Esophagus muscularis mucosa (tissue), 4 donors: ENCODE results near the gene ATXN10. TPM values are rescaled to one million over a fixed set of nuclear protein-coding genes. Genes with fewer than 3 reads are reported as not detected.
"Not testable (repeated sequence)": the region's sequence is repeated elsewhere in the genome, so short reads cannot be mapped to it uniquely, and the experiment has no call there.

Source experiments
- DNase-seq: peaks from one replicate; pipeline ENCODE4 v3.0.0-alpha.2; 2017; ENCODE audit errors: extremely low spot score
- H3K27ac ChIP-seq, 4 donors: fragments of 200-600 bp; sonication (generic); replicated peaks in 1 of 4; 1 replicate in 3 of 4; 2 replicates in 1 of 4; pipeline ENCODE4 v1.5.1; 2016 to 2019; ENCODE audit warnings: mild to moderate bottlenecking in 1 of 4
- H3K27me3 ChIP-seq, 4 donors: fragments of 200-600 bp; sonication (generic); one replicate each; pipeline versions ENCODE4 v1.5.1 to v1.6.0; 2016 to 2019
- H3K36me3 ChIP-seq, 4 donors: fragments of 200-600 bp; sonication (generic); one replicate each; pipeline ENCODE4 v1.5.1; 2016 to 2019
- H3K4me1 ChIP-seq, 4 donors: fragments of 200-600 bp; sonication (generic); one replicate each; pipeline ENCODE4 v1.5.1; 2016 to 2019
- H3K4me3 ChIP-seq, 4 donors: fragments of 200-600 bp; sonication (generic); 1 replicate in 2 of 4; 2 replicates in 2 of 4; pipeline ENCODE4 v1.5.1; 2016 to 2019; ENCODE audit warnings: mild to moderate bottlenecking in 4 of 4, moderate library complexity in 1 of 4
- H3K9me3 ChIP-seq, 4 donors: fragments of 200-600 bp; sonication (generic); 1 replicate in 3 of 4; 2 replicates in 1 of 4; pipeline ENCODE4 v1.5.1; 2016 to 2019
- CTCF ChIP-seq, 3 experiments: fragments of 200-600 bp in 2 of 3; fragments of 450-650 bp in 1 of 3; sonication (generic) in 2 of 3; IDR thresholded peaks; one replicate each; pipeline ENCODE4 v1.5.1; 2017 to 2019; ENCODE audit warnings: antibody characterized with exemption in 3 of 3, mild to moderate bottlenecking in 2 of 3, moderate library complexity in 1 of 3
- EP300 ChIP-seq: sonication (generic); formaldehyde crosslinking; IDR thresholded peaks from one replicate; pipeline ENCODE4 v1.6.1; 2017; ENCODE audit warnings: antibody characterized with exemption
- POLR2A ChIP-seq: fragments of 450-650 bp; IDR thresholded peaks from one replicate; pipeline ENCODE4 v1.6.1; 2017; ENCODE audit warnings: antibody characterized with exemption, moderate library complexity, mild to moderate bottlenecking, low read depth
- POLR2AphosphoS5 ChIP-seq, 2 donors: sonication (generic); formaldehyde crosslinking; IDR thresholded peaks; one replicate each; pipeline ENCODE4 v1.6.1; 2017; ENCODE audit warnings: antibody characterized with exemption in 2 of 2
- WGBS: methylation state at CpG from one replicate; pipeline ENCODE4 v1.1.5; 2018; 5-methylcytosine and 5-hydroxymethylcytosine counted together
- intact Hi-C: fragments of 100-400 bp; cut with DNase I; formaldehyde crosslinking; loops from one replicate; pipeline ENCODE4 v1.15.1; 2023
- total RNA-seq, 4 donors: library from RNA; depleted of rRNA; stranded (reverse); fragments of >200 nt; gene quantifications; one replicate each; pipeline versions ENCODE4 v1.1.0 to v1.2.1, GENCODE V29; 2016

Gene ATXN10
- total RNA-seq, 4 donors from 2014 or later: 67.5 to 126 (median 91.2) TPM

DNA sequence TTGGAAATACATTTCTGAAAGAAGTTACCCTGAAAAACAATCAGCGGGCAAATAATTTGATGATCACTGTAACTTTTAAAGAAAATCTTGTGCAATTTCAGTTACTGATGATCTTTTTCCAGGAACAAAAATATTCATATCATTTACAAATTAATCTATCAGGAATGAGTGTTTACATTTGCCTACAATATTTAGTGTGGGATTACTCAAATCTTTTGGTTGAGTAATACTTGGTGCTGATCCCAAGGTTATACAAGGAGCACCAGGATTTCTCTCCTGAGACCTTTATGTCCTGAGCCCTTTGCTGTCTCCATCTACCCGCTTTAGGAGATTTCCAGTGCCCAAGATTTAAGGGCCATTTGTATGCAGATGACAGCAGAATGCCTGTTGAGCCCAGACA lies 116.1 kb downstream of the ATXN10 start:
- TF ChIP-seq POLR2AphosphoS5 (IDR thresholded peaks at IDR 0.05): no peak
- TF ChIP-seq EP300: no peak
- no peak for TF ChIP-seq CTCF (IDR thresholded peaks at IDR 0.05)
- no peak for TF ChIP-seq POLR2A
- Histone ChIP-seq H3K36me3 (no peaks in the 10 kb centered on the region), H3K4me1 (peaks cover 18 to 48% (median 41%) of the 10 kb centered on the region in 4 donors), H3K27ac (no peak overlapping the region), H3K4me3 (no peak overlapping the region), H3K9me3 (no peaks in the 10 kb centered on the region), H3K27me3 (no peaks in the 10 kb centered on the region)
- 73% methylated on average over 2 of the region's 2 CpGs for WGBS
- intact Hi-C loops: no loop called here
- no peak for DNase-seq

GRCh38 chr22:45788522-45788921 lies 116.9 kb downstream of the ATXN10 start:
- TF ChIP-seq POLR2AphosphoS5 (IDR thresholded peaks at IDR 0.05): no peak
- no peak for TF ChIP-seq CTCF (IDR thresholded peaks at IDR 0.05)
- no peak for TF ChIP-seq POLR2A
- no peak for TF ChIP-seq EP300
- 97% methylated on average over 8 of the region's 8 CpGs for WGBS
- no peak overlapping the region for H3K4me3 ChIP-seq
- intact Hi-C loops: no loop called here
- H3K4me1 ChIP-seq: peaks cover 18 to 48% (median 41%) of the 10 kb centered on the region in 4 donors
- DNase-seq: no peak
- no peaks in the 10 kb centered on the region for H3K9me3 ChIP-seq
- peaks cover 0 to 7% (median under 1%) of the 10 kb centered on the region in 4 donors for H3K36me3 ChIP-seq
- no peak overlapping the region for H3K27ac ChIP-seq
- H3K27me3 ChIP-seq: no peaks in the 10 kb centered on the region

DNA sequence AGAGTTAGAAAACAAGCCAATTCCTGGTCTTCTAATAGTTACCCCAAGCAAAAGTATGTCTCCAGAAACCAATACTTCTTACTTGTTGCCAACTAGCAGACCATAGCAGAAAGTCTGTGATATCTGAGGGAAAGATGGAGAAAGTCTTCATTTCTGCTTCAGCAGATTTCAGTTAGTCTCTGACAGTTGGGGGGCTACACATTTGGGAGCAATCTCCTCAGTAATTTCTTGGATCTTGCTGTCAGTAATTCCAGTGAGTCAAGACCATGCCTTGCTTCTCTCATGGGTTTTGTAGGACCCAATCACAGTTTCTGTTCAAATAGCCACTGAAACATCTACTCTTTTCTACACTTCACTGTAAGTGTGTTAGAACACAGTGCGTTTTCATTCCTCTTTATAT lies 118.8 kb downstream of the ATXN10 start:
- WGBS: 95% methylated on average over 1 of the region's 1 CpG
- intact Hi-C loops: no loop called here
- no peak overlapping the region for H3K4me3 ChIP-seq

DNA sequence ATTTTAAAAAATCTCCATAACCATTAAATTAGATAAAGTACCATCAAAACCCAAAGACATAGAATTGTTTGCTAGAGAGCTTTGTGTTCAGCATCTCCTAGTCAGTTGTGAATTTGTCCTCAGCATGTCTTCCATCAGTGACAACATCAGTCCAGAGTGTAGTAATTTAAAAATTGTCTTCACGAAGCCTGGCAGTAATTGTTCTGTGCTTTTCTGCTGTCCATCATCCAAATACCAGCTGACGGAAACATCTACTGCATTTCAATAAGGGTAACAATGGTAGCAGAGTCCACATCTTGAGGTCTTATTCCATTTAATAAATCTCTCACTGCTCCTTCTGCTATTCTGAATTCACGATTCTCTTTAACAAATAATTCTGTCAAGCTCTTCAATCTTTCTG lies 121.5 kb downstream of the ATXN10 start:
- Histone ChIP-seq H3K9me3 (peaks cover 0 to 23% (median 18%) of the 10 kb centered on the region in 4 donors), H3K4me3 (no peak overlapping the region), H3K27ac (no peak overlapping the region), H3K4me1 (peaks cover 0 to 4% (median 1%) of the 10 kb centered on the region in 4 donors), H3K36me3 (peaks cover 3 to 25% (median 14%) of the 10 kb centered on the region in 4 donors), H3K27me3 (no peaks in the 10 kb centered on the region)
- WGBS: 90% methylated on average over 3 of the region's 3 CpGs
- no peak for TF ChIP-seq POLR2AphosphoS5 (IDR thresholded peaks at IDR 0.05)
- no peak for TF ChIP-seq EP300
- TF ChIP-seq POLR2A: no peak
- no peak for TF ChIP-seq CTCF (IDR thresholded peaks at IDR 0.05)
- intact Hi-C loops: no loop called here
- DNase-seq: no peak

More for the DNA sequence above, 118.8 kb downstream of the ATXN10 start:
- no peak for DNase-seq
- no peak overlapping the region for H3K27ac ChIP-seq
- H3K9me3 ChIP-seq: peaks cover 0 to 10% (median 6%) of the 10 kb centered on the region in 4 donors
- peaks cover 0 to 13% (median 8%) of the 10 kb centered on the region in 4 donors for H3K36me3 ChIP-seq
- TF ChIP-seq POLR2AphosphoS5 (IDR thresholded peaks at IDR 0.05) (no peak), CTCF (IDR thresholded peaks at IDR 0.05) (no peak), EP300 (no peak), POLR2A (no peak)
- H3K4me1 ChIP-seq: peaks cover 4 to 30% (median 27%) of the 10 kb centered on the region in 4 donors
- no peaks in the 10 kb centered on the region for H3K27me3 ChIP-seq

DNA sequence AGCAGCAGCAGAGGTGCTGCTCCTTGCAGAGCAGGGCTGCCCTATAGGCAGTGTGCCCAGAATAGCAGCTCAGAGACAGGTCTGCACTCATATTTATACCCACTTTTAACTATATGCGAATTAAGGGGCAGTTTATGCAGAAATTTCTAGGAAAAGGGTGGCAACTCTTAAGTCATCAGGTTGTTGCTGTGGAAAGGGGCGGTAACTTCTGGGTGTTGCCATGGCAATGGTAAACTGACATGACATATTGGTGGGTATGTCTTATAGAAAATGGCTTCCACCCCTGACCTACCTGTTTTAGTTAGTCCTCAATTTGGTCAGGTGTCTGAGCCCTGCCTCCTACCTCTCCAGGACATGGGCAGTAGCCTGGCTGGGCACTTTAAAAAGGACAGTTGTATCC lies 122.3 kb downstream of the ATXN10 start:
- Histone ChIP-seq H3K36me3 (peaks cover 3 to 25% (median 14%) of the 10 kb centered on the region in 4 donors), H3K27ac (no peak overlapping the region), H3K4me1 (no peaks in the 10 kb centered on the region), H3K27me3 (no peaks in the 10 kb centered on the region), H3K4me3 (no peak overlapping the region), H3K9me3 (peaks cover 0 to 23% (median 18%) of the 10 kb centered on the region in 4 donors)
- no peak for TF ChIP-seq EP300
- TF ChIP-seq POLR2AphosphoS5 (IDR thresholded peaks at IDR 0.05): no peak
- no peak for TF ChIP-seq POLR2A
- no peak for TF ChIP-seq CTCF (IDR thresholded peaks at IDR 0.05)
- DNase-seq: no peak
- intact Hi-C loops: no loop called here
- WGBS: 100% methylated on average over 2 of the region's 2 CpGs

GRCh38 chr22:45796009-45796408 lies 124.4 kb downstream of the ATXN10 start:
- DNase-seq, H3K4me1 ChIP-seq, H3K27me3 ChIP-seq, H3K27ac ChIP-seq, intact Hi-C loops, H3K4me3 ChIP-seq: not testable (repeated sequence)
- Histone ChIP-seq H3K36me3 (peaks cover 3 to 25% (median 14%) of the 10 kb centered on the region in 4 donors), H3K9me3 (peaks cover 0 to 23% (median 18%) of the 10 kb centered on the region in 4 donors)
- WGBS: over 99% methylated on average over 9 of the region's 9 CpGs
